A673 (cell line): Measurements from ENCODE around the gene CSPG4.
"Not testable (repeated sequence)": the region's sequence is repeated elsewhere in the genome, so short reads cannot be mapped to it uniquely, and the experiment has no call there.

Source experiments
- CTCF ChIP-seq: fragments of 300-800, 200-600 bp; sonication (generic); conservative IDR thresholded peaks from 2 replicates; pipeline ENCODE4 v1.5.1; 2017; ENCODE audit warnings: low read depth, mild to moderate bottlenecking, antibody characterized with exemption, low read length, moderate library complexity, mixed read lengths
- EZH2 ChIP-seq: fragments of 200-600 bp; sonication (generic); IDR thresholded peaks from 2 replicates; pipeline ENCODE4 v1.6.1; 2017; ENCODE audit warnings: borderline replicate concordance, low read depth, mild to moderate bottlenecking, mixed read lengths, antibody characterized with exemption, low read length; ENCODE audit not compliant: poor library complexity, severe bottlenecking

DNA sequence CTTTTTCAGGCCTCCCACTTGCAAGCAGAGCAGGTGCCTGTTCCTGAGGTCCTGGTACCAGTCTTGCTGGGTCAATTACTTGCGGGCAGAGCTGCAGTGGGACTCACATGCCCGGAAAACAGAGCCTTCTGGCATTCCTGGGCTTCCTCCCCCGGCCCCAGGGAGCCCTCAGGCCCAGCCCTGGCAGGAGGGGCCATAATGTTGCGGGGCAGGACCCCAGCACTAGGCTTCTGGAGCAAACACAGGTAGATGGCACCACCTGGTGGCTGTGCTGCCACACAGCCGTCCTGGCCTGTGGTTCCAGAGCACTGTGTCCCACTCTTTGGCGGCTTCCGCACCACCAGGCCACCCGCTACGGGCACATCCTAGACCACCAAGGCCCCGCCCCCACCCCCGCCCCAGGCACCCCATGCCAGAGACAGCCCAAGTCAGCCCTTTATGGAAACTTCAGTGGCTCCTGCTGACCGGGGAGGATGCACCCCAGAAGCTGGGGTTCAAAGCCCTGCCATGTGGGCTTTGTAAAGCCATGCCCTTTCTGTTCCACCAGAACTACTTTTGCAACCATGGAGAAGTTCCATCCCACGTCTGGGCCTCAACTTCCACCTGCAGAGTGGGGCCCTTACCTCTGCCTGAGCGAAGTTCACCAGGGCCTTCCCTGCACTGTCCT, 28.9 kb downstream of the CSPG4 start:
- peak; percentile 77 for TF ChIP-seq CTCF
- not testable (repeated sequence) for TF ChIP-seq EZH2
